IPS-NIHi7 (cell line): ENCODE measurements around the gene CEP192.
"Not testable (repeated sequence)": the region's sequence is repeated elsewhere in the genome, so short reads cannot be mapped to it uniquely, and the experiment has no call there.

Source experiments
- DNase-seq: peaks from one replicate; pipeline ENCODE4 v3.0.0; 2012; ENCODE audit warnings: mixed read lengths; ENCODE audit errors: extremely low spot score

The CEP192 gene

GRCh38 chr18:13035249-13035914 lies 44.2 kb downstream of the CEP192 start:
- DNase-seq, result no peak

GRCh38 chr18:13036622-13037320 lies 45.6 kb downstream of the CEP192 start:
- no peak for DNase-seq

GRCh38 chr18:13039806-13040205 lies 48.6 kb downstream of the CEP192 start:
- no peak for DNase-seq

- no peak for DNase-seq
These were observed 51.9 kb downstream of the CEP192 start for GRCh38 chr18:13043066-13043465.

- DNase-seq, result no peak
These were observed 57.0 kb downstream of the CEP192 start for GRCh38 chr18:13048061-13048595.

- no peak for DNase-seq
These were observed 60.0 kb downstream of the CEP192 start for GRCh38 chr18:13051159-13051558.

- no peak for DNase-seq
These were observed 60.8 kb downstream of the CEP192 start for GRCh38 chr18:13051950-13052349.

- no peak for DNase-seq
These were observed 63.2 kb downstream of the CEP192 start for GRCh38 chr18:13054336-13054735.

- no peak for DNase-seq
These were observed 70.5 kb downstream of the CEP192 start for GRCh38 chr18:13061630-13062189.

GRCh38 chr18:13067124-13067523 lies 76.0 kb downstream of the CEP192 start:
- no peak for DNase-seq

GRCh38 chr18:13067966-13068365 lies 76.8 kb downstream of the CEP192 start:
- no peak for DNase-seq

- no peak for DNase-seq
These were observed 79.3 kb downstream of the CEP192 start for GRCh38 chr18:13070460-13070859.

- DNase-seq, result no peak
These were observed 85.7 kb downstream of the CEP192 start for GRCh38 chr18:13076886-13077285.

- DNase-seq, result no peak
These were observed 86.3 kb downstream of the CEP192 start for GRCh38 chr18:13077473-13077872.

GRCh38 chr18:13078065-13078464 lies 86.9 kb downstream of the CEP192 start:
- DNase-seq, result not testable (repeated sequence)

- DNase-seq, result no peak
These were observed 95.7 kb downstream of the CEP192 start for GRCh38 chr18:13086906-13087305.

- DNase-seq, result no peak
These were observed 104.3 kb downstream of the CEP192 start for GRCh38 chr18:13095466-13095865.

GRCh38 chr18:13096232-13096631 lies 105.1 kb downstream of the CEP192 start:
- no peak for DNase-seq

GRCh38 chr18:13096719-13097118 lies 105.6 kb downstream of the CEP192 start:
- DNase-seq, result no peak

GRCh38 chr18:13098104-13098503 lies 106.9 kb downstream of the CEP192 start:
- DNase-seq, result not testable (repeated sequence)

- DNase-seq, result no peak
These were observed 108.0 kb downstream of the CEP192 start for GRCh38 chr18:13099113-13099512.

GRCh38 chr18:13100942-13101658 lies 109.9 kb downstream of the CEP192 start:
- DNase-seq, result no peak
